Nephron progenitor cell (in vitro differentiated cells): ENCODE data around the gene NUPR1.

Source experiments
- DNase-seq: peaks from one replicate; pipeline ENCODE4 v3.0.0; 2021
- H3K27ac Mint-ChIP-seq: 2 replicates; pipeline ENCODE4 v1.8.0; 2021; ENCODE audit warnings: mild to moderate bottlenecking, moderate library complexity, mixed read lengths
- H3K27me3 Mint-ChIP-seq: 2 replicates; pipeline ENCODE4 v1.8.0; 2021; ENCODE audit warnings: mild to moderate bottlenecking, low read depth, mixed read lengths; ENCODE audit not compliant: poor library complexity
- H3K36me3 Mint-ChIP-seq: 2 replicates; pipeline ENCODE4 v1.8.0; 2021; ENCODE audit warnings: low read depth, mixed read lengths
- H3K4me1 Mint-ChIP-seq: 2 replicates; pipeline ENCODE4 v1.8.0; 2021; ENCODE audit warnings: mixed read lengths
- H3K4me3 Mint-ChIP-seq: 2 replicates; pipeline ENCODE4 v1.8.0; 2021; ENCODE audit warnings: mild to moderate bottlenecking, moderate library complexity, mixed read lengths
- H3K9me3 Mint-ChIP-seq: 2 replicates; pipeline ENCODE4 v1.8.0; 2021; ENCODE audit warnings: mild to moderate bottlenecking, moderate library complexity, mixed read lengths
- CTCF ChIP-seq: fragments of 200-600 bp; sonication (generic); IDR thresholded peaks from 2 replicates; pipeline ENCODE4 v1.5.0; 2021; ENCODE audit warnings: antibody characterized with exemption

NUPR1 gene

DNA sequence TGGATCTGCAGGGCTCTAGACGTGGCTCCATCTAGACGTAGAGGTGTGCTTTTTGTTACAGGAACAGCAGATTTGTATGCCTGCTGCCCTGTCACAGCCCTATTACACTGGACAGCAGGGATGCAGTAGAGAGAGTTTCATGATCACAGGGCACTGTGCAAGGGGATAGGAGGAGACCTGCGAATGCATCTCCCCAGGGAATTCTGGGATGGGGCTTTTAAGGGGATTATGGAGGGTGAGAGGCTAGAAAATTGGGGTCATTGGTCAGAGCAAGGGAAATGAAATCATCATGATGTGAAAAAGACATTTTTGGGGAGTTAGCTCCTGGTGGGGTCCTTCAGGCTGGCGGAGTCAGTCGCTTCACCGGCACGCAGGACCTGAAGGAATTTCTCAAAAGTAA is 3.9 kb upstream of the NUPR1 start:
- Mint-ChIP-seq H3K36me3 (no peaks in the 10 kb centered on the region), H3K4me3 (peak overlapping the region; percentile 10), H3K4me1 (peaks cover 11% of the 10 kb centered on the region), H3K9me3 (no peaks in the 10 kb centered on the region), H3K27ac (no peak overlapping the region), H3K27me3 (peaks cover 18% of the 10 kb centered on the region)
- TF ChIP-seq CTCF, result no peak
- no peak for DNase-seq

GRCh38 chr16:28540346-28540745 is 1.6 kb upstream of the NUPR1 start:
- no peak for TF ChIP-seq CTCF
- no peak overlapping the region for H3K27ac Mint-ChIP-seq

GRCh38 chr16:28537964-28538732 is 626 bp downstream of the NUPR1 start:
- DNase-seq, result no peak
- Mint-ChIP-seq H3K27ac (peak overlapping the region; percentile 17), H3K27me3 (peaks cover 17% of the 10 kb centered on the region), H3K4me3 (no peak overlapping the region), H3K9me3 (no peaks in the 10 kb centered on the region), H3K4me1 (peaks cover 8% of the 10 kb centered on the region), H3K36me3 (no peaks in the 10 kb centered on the region)
- no peak for TF ChIP-seq CTCF

More at GRCh38 chr16:28540346-28540745, 1.6 kb upstream of the NUPR1 start:
- H3K4me3 Mint-ChIP-seq, result no peak overlapping the region
- no peaks in the 10 kb centered on the region for H3K36me3 Mint-ChIP-seq
- no peak for DNase-seq
- peaks cover 17% of the 10 kb centered on the region for H3K27me3 Mint-ChIP-seq
- peaks cover 11% of the 10 kb centered on the region for H3K4me1 Mint-ChIP-seq
- no peaks in the 10 kb centered on the region for H3K9me3 Mint-ChIP-seq

DNA sequence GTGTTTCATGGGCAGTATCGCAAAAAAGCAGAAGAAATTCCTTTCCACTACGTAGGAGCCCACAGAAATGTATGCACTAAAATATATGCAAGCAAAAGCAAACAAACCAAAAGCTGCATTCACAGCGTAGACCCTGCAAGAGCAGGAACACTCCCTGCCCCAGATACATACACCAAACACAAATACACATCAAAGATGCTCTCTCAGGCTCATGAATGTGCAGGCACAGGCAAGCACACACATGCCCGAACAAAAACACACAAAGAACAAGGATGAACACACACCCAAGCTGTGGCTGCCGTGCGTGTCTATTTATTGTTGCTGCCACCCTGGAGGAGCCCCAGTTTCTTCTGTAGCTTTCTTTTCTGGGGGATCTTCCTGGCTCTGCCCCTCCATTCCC is 1.7 kb downstream of the NUPR1 start:
- Mint-ChIP-seq H3K27me3 (peaks cover 17% of the 10 kb centered on the region), H3K9me3 (no peaks in the 10 kb centered on the region), H3K36me3 (no peaks in the 10 kb centered on the region), H3K4me3 (no peak overlapping the region), H3K4me1 (peaks cover 6% of the 10 kb centered on the region), H3K27ac (no peak overlapping the region)
- no peak for DNase-seq
- TF ChIP-seq CTCF, result no peak

GRCh38 chr16:28534542-28535373 is 4.0 kb downstream of the NUPR1 start:
- H3K9me3 Mint-ChIP-seq, result no peaks in the 10 kb centered on the region
- H3K4me1 Mint-ChIP-seq, result peaks cover 12% of the 10 kb centered on the region
- H3K27me3 Mint-ChIP-seq, result peaks cover 12% of the 10 kb centered on the region
- no peak overlapping the region for H3K4me3 Mint-ChIP-seq
- no peak for TF ChIP-seq CTCF
- no peak overlapping the region for H3K27ac Mint-ChIP-seq
- H3K36me3 Mint-ChIP-seq, result no peaks in the 10 kb centered on the region
- no peak for DNase-seq
